Glomerular endothelial cell (primary cell): ENCODE data around the gene GAST. TPM values are rescaled to one million over a fixed set of nuclear protein-coding genes. Genes with fewer than 3 reads are reported as not detected.

Source experiments
- DNase-seq: peaks from one replicate; pipeline ENCODE4 v3.0.0-alpha.2; 2011; ENCODE audit warnings: low read depth, low spot score; ENCODE audit errors: extremely low read depth
- total RNA-seq: library from RNA; depleted of rRNA; stranded (reverse); fragments of >200 nt; gene quantifications from 2 replicates; pipeline ENCODE4 v1.2.3, GENCODE V29; 2015

Gene GAST
- total RNA-seq, 1 donor from 2014 or later, result not detected

DNA sequence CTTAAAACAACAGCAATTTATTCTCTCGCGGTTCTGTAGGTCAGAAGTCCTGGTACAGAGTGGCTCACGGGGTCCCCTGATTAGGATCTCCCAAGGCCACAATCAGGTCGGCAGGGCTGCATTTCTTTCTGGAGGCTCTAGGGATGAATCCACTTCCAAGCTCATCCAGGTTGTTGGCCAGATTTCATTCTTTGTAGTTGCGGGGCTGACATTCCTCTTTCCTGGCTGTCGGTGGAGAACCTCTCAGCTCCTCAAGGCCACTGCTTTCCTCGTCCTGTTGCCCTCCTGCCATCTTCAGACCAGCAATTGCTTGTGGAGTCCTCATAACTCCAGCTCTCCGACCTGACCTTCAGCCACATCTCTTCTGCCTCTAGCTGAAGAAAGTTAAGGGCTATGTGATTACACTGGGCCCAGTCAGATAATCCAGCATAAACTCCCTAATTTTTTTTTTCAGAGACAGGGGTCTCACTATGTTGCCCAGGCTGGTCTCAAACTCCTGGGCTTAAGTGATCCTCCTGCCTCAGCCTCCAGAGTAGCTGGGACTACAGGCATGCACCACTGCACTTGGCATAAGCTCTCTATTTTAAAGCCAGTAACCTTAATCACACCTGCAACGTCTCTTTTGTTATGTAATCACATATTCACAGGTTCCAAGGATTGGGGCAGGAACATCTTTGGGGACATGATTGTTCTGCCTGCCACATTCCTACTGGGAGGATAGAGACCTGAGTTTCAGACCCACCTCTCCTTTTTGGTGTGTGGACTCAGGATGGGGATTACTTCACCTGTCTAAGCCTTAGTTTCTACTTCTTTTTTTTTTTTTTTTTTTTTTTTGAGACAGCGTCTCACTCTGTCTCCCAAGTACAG, 4.1 kb upstream of the GAST start:
- no peak for DNase-seq

DNA sequence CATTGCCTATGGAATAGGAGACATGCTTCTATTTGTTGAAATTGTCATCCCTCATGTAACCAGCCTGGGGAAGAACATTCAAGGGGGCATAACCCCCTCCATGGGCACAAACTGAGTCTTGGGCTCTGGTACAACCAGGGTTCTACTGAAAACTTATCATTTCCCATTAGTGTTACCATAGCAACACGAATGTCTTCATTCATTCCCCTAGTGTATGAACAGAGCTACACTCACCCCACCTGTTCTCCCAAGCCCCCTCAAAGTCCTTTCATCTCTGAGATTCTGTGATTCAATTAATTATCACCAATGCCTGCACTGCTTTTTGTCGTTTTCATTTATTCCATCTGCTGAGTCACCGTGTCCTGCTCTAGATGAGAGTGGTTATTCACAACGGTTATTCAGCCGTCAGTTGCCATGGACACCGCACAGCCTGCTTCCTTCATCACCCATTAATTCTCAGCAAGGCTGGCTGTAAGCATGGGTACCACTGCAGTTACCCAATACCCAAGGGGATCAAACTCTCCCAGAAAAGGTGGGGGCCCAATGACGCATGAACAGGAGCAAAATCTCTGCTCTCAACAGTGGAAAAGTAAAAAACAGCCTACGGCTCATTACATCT, 1.6 kb upstream of the GAST start:
- DNase-seq, result no peak

DNA sequence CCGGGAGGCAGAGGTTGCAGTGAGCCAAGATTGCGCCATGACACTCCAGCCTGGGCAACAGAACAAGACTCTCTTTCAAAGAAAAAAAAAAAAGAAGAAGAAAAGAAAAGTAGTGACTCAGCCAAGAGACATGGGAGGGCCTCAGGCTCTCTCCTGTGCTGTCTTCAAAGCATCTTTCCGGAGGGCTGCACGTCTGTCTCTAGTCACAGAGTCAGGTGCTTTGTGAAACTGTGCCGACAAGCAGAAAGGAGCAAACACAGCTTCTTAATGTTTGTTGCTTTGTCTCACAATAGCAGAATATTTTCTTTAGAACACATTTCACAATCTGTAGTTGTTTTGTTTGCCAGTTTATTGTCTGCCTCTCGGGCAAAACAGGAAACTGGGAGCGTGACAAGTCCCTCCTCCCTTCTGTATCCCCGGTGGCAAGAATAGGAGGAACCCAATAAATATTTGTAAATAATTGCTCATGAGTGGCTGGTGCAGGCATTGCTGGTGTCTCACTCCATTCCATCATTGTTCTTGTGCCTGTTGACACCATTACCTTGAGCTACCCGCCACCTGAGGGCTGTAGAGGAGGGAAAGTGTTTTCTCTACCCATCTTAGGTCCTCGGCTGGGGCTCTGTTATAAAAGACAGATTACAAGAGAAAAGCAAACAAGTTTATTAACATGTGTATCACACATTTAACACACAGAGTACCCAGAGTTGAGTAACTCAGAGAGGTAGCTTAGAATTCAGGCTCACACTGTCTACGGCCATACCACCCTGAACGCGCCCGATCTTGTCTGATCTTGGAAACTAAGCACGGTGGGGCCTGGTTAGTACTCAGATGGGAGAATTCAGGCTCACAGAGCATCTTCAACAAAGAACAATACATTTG, 5.5 kb downstream of the GAST start:
- DNase-seq, result no peak

DNA sequence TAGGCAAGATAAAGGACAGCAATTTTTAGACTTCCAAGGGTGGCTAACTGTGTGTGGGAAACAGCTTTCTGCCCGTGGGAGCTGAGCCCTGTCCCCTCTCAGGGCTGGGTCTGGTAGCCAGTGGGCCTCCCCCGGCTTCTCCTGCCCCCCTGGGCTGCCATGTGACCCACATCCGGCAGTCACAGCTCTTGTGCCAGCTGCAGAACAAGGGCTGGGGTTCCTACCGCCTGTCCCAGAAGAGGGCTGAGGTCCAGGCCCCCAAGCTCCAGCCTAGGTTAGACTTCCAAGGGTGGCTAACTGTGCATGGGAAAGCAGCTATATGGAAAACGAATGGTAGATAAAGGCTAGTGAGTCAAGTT, 6.1 kb downstream of the GAST start:
- no peak for DNase-seq

DNA sequence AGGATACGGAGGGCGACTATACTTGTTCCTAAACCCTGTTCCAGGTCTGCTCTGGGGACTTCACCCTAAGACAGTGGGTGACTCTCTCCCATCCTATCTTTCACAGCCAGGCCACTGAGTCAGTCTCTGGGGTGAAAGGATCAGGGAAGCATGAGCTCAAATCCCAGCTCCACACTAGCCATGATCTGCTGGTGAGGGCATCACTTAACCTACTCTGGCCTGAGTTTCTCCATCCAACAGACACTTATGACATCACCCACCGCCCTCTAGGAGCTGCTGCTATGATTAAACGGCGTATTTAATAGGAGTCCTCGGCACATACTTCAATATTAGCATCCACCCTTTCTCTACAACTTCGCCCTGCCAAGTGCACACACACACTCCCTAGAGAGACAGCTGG, 10.1 kb downstream of the GAST start:
- no peak for DNase-seq

DNA sequence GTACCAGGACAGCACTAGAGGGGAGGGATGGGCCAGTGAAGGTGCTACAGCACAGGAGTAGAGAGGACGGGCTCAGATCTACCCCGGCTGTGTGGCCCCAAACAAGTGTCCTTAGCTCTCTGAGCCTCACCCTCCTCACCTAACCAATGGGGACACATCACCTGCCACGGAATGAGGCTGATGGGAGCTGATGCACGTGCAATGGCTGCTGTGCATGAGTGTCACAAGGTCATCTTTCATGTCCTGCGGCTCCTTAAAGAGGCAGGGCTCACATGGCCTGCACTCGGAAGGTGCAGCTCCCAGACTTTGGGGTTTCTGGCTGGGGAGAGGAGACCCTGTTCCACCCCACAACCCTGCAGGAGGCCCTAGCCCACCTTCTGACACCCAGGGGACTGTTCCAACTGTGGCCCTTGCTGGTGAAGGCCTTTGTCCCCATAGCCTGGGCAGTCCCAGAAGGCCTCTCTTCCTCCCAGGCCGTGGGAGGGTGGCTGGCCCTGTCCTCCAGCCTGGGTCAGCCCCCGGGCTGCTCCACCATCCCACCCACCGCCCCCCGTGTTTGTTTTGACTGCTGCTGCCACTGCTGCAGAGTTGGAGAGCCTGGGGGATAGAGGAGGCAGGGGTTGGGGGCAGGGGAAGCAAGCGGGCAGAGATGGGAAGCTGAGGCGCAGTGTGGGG, 11.8 kb downstream of the GAST start:
- DNase-seq, result no peak

DNA sequence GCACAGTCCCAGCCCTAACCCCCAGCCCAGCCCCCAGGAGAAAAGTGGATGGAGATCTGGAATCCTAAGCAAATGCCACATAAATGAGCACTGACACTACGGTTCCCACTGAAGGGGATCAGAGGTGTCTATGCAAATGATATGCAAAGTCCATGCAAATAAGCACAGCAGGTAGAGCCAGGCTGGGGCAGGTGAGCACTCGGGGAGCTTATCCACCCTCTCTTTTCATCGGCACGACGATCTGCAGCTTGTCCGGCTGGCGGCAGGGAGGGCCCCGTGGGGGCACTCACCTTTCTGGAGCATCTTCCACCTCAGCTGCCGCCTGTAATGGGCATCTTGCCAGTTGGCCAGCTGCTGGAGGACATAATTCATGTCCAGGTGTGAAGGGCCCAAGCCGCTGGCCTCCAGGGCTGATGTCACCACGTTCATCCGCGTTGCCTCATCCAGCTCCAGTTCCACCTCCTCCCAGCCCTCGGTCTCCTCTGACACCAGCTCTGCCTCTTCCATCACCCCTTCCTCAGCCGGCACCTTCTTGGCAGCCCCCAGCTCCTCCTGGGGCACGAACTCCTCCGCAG, 12.4 kb downstream of the GAST start:
- no peak for DNase-seq

DNA sequence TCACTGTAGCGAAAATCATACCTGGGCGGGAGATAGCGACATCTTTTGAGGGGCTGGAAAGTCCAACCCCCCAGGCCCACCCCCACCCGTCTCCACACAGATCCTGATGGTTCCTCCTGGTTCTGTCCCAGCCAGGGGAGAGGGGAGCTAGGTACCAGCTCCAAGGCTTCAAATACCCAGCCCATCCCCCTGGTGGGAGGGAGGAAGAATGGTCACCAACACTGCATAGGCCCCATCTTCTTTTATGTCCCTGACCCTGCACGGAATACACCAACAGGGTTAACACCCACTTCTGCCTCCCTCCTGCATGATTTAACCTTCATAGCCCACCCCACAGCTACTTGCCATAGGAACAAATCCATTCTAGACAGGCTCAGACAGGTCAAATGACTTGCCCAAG, 13.0 kb downstream of the GAST start:
- DNase-seq, result no peak

DNA sequence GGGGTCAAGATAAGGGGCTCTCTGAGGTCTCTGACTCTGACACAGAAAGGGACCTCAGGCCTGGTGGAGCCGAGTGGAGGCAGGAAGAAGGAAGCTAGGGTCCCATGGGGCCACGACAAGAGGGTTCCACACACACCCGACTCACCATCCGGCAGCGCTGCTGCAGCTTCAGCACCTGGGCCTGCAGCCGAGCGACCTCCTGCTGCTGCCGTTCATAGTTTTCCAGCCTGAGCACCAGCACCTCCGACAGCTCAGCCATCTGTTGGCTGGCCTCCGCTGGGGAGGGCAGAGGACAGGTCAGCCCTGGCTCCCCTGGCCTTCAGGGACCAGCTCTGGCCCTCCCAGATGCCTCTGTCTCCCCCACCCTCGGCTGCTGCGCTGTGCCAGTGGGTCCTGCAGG, 15.9 kb downstream of the GAST start:
- DNase-seq, result no peak

DNA sequence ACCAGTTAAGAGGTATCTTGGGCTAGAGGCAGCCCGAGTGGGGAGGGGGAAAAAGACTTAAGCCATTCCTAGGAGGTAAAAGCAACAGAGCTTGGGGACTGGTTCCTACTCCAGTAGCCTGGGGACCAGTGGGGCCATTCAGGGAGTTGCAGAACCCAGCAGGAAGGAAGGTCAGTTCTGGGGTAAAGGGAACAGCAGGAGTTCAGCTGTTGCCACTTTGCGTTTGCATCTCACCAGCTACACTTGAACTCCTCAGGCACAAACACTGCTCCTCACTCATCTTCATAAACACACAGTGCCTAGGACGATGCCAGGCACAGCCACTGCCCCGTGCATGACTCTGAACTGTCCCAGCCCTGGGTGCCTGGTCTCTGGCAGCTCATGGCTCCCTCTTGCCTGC, 18.3 kb downstream of the GAST start:
- DNase-seq, result no peak

DNA sequence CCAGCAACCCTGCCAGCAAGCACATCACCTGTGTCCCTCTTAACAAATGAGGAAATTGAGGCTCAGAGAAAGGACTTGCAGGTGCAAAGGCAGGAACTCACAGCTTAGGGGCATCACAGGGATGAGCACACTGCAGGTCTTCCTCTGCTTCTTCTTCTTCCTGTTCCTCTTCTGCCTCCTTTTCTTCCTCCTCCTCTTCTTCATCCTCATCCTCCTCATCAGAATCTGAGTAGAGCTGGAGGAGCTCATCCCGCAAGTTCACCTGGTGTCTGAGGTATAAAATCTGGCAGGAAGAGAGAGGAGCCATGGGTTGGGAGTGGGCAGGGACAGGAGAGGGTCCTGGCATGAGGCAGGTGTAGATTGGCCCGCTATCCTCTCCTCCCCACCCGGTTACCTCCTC, 19.7 kb downstream of the GAST start:
- no peak for DNase-seq

DNA sequence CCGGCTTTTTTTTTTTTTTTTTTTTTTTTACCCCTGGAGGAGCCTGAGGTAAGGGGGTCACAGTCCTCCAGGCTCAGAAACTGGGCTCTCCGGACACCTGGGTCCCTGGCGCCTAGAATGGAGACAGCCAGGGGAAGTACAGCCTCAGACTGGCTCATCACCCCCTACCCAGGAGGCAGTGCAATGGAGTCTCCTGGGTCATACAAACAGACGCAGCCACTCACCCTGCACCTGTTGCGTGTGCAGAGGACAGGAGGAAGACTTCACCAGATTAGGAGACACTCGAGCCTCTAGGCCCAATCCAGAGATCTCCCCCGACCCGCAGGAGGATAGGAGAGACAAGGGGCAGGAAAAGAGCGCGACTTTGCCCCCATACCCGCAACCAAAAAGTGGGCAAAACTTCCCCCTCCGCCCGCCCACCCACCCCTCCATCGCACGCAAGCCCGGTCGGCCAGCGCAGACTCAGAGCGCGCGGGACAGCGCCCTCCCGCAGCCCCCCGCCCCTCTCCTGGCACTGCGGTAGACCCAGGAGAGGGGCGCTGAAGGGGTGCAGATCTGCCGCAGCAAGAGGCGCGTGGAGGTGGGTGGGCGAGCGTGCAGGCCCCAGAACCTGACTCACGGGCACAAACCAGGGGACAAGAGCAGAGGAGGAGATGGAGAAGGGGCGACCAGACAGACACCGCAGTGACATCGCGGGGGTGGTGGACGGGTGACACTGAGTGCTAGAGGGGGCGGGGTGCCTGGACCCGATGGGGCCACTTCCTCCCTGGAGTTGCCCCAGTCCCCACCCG, 21.4 kb downstream of the GAST start:
- no peak for DNase-seq

DNA sequence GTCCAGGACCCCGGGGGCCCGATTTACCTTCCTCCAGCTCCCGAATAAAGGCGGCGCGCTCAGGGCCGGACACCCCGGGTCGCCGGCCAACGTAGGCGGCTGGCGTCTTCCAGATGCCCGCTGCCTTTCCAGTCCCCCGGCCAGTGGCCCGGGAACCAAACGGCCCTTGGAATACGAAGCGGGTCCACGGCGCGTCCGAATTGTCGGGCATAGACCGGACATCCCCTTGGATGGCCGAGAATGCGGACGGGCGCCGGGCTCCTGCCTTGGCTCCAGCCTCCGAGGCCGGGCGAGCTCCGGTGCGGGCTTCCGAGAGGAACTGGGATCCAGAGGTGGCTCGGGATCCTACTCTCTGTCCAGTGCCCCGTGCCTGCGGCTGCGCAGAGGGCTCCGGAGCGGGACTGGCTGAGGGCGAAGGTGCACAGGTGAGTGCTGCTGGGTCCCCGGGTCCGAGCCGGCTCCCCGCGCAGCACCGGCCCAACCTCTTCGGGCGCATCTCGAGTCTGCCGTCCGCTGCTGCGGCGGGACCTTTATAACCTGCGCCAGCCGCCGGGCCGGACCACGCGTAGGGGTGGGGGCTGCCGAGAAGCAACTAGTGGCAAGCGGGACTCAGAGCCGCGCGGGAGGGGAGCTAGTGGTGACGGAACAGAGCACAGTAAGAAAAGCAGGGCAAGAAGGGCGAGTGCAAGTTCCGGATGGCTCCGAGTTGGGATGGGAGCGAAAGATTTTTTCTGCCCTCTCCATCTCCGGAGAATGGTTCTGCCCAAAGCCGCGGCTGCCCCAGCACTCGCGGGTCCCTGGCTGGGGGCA, 22.2 kb downstream of the GAST start, which contains the start of gene HAP1:
Gene HAP1, minus strand, starts transcription at position 505 of the 810 bp plus-strand sequence. Its CDS starts 9 bp downstream, at position 496.
- no peak for DNase-seq

DNA sequence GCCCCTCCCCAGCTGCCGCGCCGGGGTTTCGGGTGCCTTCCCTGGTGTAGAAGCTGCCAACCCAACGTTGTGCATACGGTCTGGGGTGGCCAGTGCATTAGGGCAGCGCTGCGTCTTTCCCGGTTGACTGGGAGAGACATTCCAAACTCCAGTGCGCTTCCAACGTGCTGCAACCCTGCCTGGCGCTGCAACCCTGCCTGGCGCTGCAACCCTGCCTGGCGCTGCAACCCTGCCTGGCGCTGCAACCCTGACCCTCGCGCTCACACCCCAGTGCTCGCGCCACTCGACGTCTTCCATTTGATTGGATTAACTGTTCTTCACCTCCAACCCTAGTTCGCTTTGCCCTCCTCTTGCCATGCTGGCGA, 22.8 kb downstream of the GAST start:
- no peak for DNase-seq

DNA sequence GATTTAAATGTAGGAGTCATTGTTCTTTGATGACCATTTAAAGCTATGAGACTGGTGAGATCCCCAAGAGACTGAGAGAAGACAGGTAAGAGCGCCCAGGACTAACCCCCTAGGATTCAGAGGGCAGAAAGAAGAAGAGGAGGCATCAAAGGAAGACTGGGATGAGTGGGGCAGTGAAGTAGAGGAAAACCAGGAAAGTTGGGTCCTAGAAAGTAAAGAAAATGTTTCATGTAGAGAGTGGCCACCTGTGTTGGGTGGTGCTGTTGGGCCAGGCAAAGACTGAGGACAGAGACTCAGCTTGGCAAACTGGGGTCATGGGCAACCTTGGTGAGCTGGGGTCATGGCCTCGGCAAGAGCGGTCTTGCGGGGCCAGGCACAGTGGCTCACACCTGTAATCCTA, 23.6 kb downstream of the GAST start:
- no peak for DNase-seq

DNA sequence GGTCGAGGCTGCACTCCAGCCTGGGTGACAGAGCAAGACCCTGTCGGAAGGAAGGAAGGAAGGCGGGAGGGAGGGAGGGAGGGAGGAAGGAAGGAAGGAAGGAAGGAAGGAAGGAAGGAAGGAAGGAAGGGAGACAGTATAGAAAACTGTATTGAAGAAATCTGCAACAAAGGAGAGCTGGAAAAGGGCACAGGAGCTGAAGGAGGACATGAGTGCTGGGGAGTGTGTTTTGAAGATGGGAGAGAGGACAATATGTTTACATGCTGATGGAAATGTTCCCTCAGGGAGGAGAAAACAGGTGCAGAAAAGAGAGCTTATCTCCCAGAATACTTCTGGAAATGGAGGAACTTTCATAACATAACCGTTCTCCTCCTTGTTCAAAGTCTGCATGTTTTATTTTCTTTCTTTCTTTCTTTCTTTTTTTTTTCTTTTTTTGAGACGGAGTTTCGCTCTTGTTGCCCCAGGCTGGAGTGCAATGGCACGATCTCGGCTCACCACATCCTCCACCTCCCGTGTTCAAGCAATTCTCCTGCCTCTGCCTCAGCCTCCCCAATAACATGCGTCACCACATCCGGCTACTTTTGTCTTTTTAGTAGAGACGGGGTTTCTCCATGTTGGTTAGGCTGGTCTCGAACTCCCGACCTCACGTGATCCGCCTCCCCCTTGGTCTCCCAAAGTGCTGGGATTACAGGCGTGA, 25.0 kb downstream of the GAST start:
- no peak for DNase-seq

DNA sequence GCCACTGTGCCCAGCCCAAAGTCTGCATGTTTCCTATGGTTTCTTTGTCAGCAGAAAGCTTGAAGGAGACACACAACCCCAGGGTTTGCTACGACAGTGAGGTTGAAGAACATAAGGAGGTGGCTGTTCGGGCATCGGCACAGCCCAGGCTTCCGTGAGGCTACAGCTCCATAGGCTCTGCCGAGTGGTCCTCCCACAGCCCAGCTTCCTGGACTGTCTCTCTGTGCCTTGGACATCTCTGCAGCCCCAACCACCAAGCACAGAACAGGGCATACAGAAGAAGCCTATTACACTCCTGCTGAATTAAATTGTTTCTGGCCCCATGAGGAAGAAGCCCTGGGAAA, 25.5 kb downstream of the GAST start:
- no peak for DNase-seq

DNA sequence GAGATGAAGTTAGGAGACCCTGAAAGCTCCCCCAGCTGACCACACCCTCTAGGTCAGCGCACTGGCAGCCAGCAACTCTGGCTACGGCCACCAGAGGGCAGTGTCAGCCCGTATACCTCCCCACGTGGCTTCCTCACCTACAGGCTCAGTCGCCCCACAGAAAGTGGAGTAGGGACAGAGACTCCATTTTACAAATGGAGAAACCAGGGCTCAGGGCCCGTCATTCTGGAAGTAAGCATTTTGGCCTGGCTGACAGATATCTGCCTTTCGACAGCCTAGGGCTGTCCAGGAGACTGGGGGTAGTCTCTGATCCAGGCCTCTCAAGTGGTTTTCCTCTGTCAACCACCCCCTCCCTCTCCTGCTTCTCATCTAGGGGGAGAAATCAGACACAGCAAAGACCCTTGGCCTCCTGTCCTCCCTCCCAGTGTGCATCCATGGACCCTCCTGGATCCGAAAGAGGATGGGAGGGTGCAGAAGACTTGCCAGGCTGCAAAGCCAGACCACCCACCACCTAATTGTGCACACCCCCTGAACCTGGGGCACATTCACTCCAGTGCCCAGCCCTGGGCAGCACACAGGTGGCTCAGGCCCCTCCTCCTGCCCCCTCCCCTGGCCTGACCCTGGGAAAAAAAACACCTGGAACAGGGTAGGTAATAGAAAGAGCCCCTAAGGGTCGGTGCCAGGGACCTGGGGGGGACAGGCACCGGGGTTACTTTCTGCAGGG, 26.1 kb downstream of the GAST start:
- no peak for DNase-seq
